Measurements from ENCODE around the gene CCDC78. TPM values are rescaled to one million over a fixed set of nuclear protein-coding genes. Genes with fewer than 3 reads are reported as not detected.
A peak's percentile ranks its signal among the peaks of the same experiment; 100 is the strongest.

CCDC78 gene
- total and polyA plus RNA-seq, 2 of the 13 experiments (the other 11 are each of a cell fraction or from before 2014, with no cell fraction given) = 0.53 to 1.5 TPM

- in situ Hi-C loops (cut with HindIII; ENCODE audit: extremely low pct_ligation_motif_present, low pct_unique_long_range_greater_than_20kb) = no loop called here
Observed at GRCh38 chr16:756428-756827, 30.2 kb upstream of the CCDC78 start.

GRCh38 chr16:754656-755055, 28.4 kb upstream of the CCDC78 start:
- Histone ChIP-seq H3K4me3 (replicated peaks in 1 of 3; ENCODE audit: insufficient read depth in 1 of 3, low read depth in 2 of 3, low read length in 3 of 3) (no peak overlapping the region), H3K9me3 (ENCODE audit: low read length) (no peaks in the 10 kb centered on the region), H2AFZ (ENCODE audit: low read length) (no peak overlapping the region), H3K27ac (ENCODE audit: extremely low read length, insufficient read depth, low read length) (no peak overlapping the region), H3K36me3 (replicated peaks in 1 of 2; ENCODE audit: control insufficient read depth in 1 of 2, insufficient read depth in 2 of 2, low read length in 2 of 2) (no peaks in the 10 kb centered on the region), H3K4me1 (ENCODE audit: insufficient read depth, low read length) (peaks cover 13% of the 10 kb centered on the region), H4K20me1 (ENCODE audit: insufficient read depth, low read length) (no peaks in the 10 kb centered on the region), H3K27me3 (ENCODE audit: control insufficient read depth in 1 of 2, insufficient read depth in 2 of 2, low read length in 2 of 2) (peaks cover 5 to 42% of the 10 kb centered on the region in 2 experiments), H3K4me2 (ENCODE audit: low read depth, low read length) (no peak overlapping the region), H3K79me2 (ENCODE audit: insufficient read depth, low read length) (no peaks in the 10 kb centered on the region), H3K9ac (ENCODE audit: insufficient read depth, low read depth, low read length) (no peak overlapping the region)
- ChIA-PET CTCF (ENCODE audit: low intra/inter-chr PET ratio, low total read pairs) (no interaction called here), POLR2A (no interaction called here)
- in situ Hi-C loops (cut with HindIII; ENCODE audit: extremely low pct_ligation_motif_present, low pct_unique_long_range_greater_than_20kb) = no loop called here
- ATAC-seq = no peak
- intact Hi-C loops (cut with micrococcal nuclease; ENCODE audit: unreplicated experiment) = no loop called here
- no TSS peak for BruUV-seq (replicated peaks)
- 25% methylated on average over 11 of the region's 11 CpGs for WGBS (ENCODE audit: low lambda C conversion rate)
- no peak for FAIRE-seq
- DNase-seq (ENCODE audit: low spot score) = no peak
- no peak for TF ChIP-seq ZNF564 (CRISPR knock-in tag; IDR thresholded peaks at IDR 0.05)
- no peak for TF ChIP-seq BCL6 (CRISPR knock-in tag; IDR thresholded peaks at IDR 0.05)
- no peak for TF ChIP-seq ZNF577 (CRISPR knock-in tag; IDR thresholded peaks at IDR 0.05; ENCODE audit: borderline replicate concordance, low read depth)
- TF ChIP-seq PAXIP1 (CRISPR knock-in tag; conservative IDR thresholded peaks at IDR 0.05) = no peak
- TF ChIP-seq RORA (CRISPR knock-in tag; IDR thresholded peaks at IDR 0.05) = no peak
- no peak for TF ChIP-seq ZNF44 (CRISPR knock-in tag; IDR thresholded peaks at IDR 0.05)
- TF ChIP-seq ZFY (CRISPR knock-in tag; IDR thresholded peaks at IDR 0.05) = no peak
- no peak for TF ChIP-seq ZNF501 (CRISPR knock-in tag; IDR thresholded peaks at IDR 0.05)
- TF ChIP-seq ISL2 (CRISPR knock-in tag; IDR thresholded peaks at IDR 0.05) = no peak
- no peak for TF ChIP-seq ZNF574 (CRISPR knock-in tag; IDR thresholded peaks at IDR 0.05)
- no peak for TF ChIP-seq NFIB (CRISPR knock-in tag; IDR thresholded peaks at IDR 0.05; ENCODE audit: borderline replicate concordance)
- TF ChIP-seq SOX5 (CRISPR knock-in tag; IDR thresholded peaks at IDR 0.05; ENCODE audit: borderline replicate concordance) = no peak
- no peak for TF ChIP-seq ZNF546 (CRISPR knock-in tag; conservative IDR thresholded peaks at IDR 0.05)

More at GRCh38 chr16:756428-756827, 30.2 kb upstream of the CCDC78 start:
- no TSS peak for BruUV-seq (replicated peaks)
- no peak for DNase-seq (ENCODE audit: low spot score)
- intact Hi-C loops (cut with micrococcal nuclease; ENCODE audit: unreplicated experiment) = no loop called here
- Histone ChIP-seq H3K4me2 (ENCODE audit: low read depth, low read length) (no peak overlapping the region), H3K79me2 (ENCODE audit: insufficient read depth, low read length) (no peaks in the 10 kb centered on the region), H3K4me1 (ENCODE audit: insufficient read depth, low read length) (peaks cover 30% of the 10 kb centered on the region), H3K27me3 (ENCODE audit: control insufficient read depth in 1 of 2, insufficient read depth in 2 of 2, low read length in 2 of 2) (peaks cover 7 to 38% of the 10 kb centered on the region in 2 experiments), H3K27ac (ENCODE audit: extremely low read length, insufficient read depth, low read length) (no peak overlapping the region), H4K20me1 (ENCODE audit: insufficient read depth, low read length) (no peaks in the 10 kb centered on the region), H3K4me3 (replicated peaks in 1 of 3; ENCODE audit: insufficient read depth in 1 of 3, low read depth in 2 of 3, low read length in 3 of 3) (no peak overlapping the region), H2AFZ (ENCODE audit: low read length) (no peak overlapping the region), H3K9ac (ENCODE audit: insufficient read depth, low read depth, low read length) (no peak overlapping the region), H3K36me3 (replicated peaks in 1 of 2; ENCODE audit: control insufficient read depth in 1 of 2, insufficient read depth in 2 of 2, low read length in 2 of 2) (no peaks in the 10 kb centered on the region), H3K9me3 (ENCODE audit: low read length) (no peaks in the 10 kb centered on the region)
- WGBS (ENCODE audit: low lambda C conversion rate) = 79% methylated on average over 5 of the region's 5 CpGs
- ATAC-seq = no peak
- no peak for FAIRE-seq
- TF ChIP-seq ZBTB7B (CRISPR knock-in tag; IDR thresholded peaks at IDR 0.05) = no peak
- TF ChIP-seq NFKB2 (CRISPR knock-in tag; IDR thresholded peaks at IDR 0.05; ENCODE audit: borderline replicate concordance) = no peak
- TF ChIP-seq ZNF7 (CRISPR knock-in tag; IDR thresholded peaks at IDR 0.05) = peak; percentile 94
- TF ChIP-seq KMT2B (CRISPR knock-in tag; IDR thresholded peaks at IDR 0.05) = no peak
- CTCF ChIA-PET (ENCODE audit: low intra/inter-chr PET ratio, low total read pairs) = no interaction called here
- POLR2A ChIA-PET = no interaction called here
